ENCODE data around the gene TBL1X. TPM values are rescaled to one million over a fixed set of nuclear protein-coding genes. Genes with fewer than 3 reads are reported as not detected.

Gene TBL1X
- total and polyA plus RNA-seq, 2 of the 8 experiments (the other 6 are each of a cell fraction or from before 2014, with no cell fraction given), result 13.3 to 25.6 TPM

DNA sequence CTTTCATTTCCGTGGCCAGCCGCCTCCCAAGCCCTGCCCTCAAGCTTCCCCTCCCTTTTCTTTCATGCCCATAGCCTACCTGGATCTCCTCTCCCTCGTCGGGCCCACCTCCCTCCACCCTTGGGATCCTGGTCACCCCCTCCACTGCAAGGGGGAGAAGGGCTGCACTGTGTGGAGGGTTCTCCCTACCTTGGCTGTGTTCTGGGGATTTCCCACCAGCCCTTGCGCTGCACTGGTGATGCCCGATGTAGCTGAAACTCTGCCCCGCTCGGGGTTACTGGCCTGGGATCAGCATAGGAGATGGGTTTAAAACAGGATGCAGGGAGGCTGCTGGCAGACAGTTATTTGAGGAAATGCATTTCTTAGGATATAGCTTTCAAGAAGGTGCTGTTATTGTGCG is 128.9 kb downstream of the TBL1X start (continued):
- no peak for TF ChIP-seq CHD7 (IDR thresholded peaks at IDR 0.05; ENCODE audit: insufficient replicate concordance, low read length)

Measured in H1 (cell line).